GM12875 (cell line): ENCODE data around the gene WDR88.
A peak's percentile ranks its signal among the peaks of the same experiment; 100 is the strongest.
"Not testable (repeated sequence)": the region's sequence is repeated elsewhere in the genome, so short reads cannot be mapped to it uniquely, and the experiment has no call there.

Experiments
- H3K4me3 ChIP-seq: one replicate; pipeline ENCODE4 v1.5.1; 2011; ENCODE audit warnings: low read depth, low read length, control low read depth
- TF ChIP-seq, protein P1 (sequence below): IDR thresholded peaks from 2 replicates; pipeline ENCODE4 v1.5.1; 2011; ENCODE audit warnings: low read depth, mild to moderate bottlenecking, control low read depth, inconsistent platforms, low read length, moderate library complexity, borderline replicate concordance; ENCODE audit not compliant: insufficient read depth

Gene WDR88

DNA sequence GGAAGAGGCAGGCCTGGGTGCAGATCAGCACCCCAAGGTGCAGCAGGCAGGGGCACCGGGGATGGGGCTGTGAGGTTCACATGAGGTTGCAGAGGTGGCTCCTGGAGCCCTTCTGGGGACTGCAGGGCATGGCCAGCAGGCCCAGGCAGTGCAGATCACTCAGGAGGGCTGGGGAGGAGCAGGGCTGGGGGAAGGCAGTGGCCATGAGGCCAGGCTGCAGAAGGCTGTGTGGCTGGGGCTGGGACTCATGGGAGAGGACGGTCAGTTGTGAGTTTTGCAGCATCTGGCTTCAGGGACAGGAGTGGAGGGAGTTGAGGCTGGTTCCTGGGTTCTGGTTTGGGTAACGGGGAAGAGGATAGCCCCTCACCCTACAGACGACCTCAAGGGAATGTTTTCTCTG, 7.3 kb downstream of the WDR88 start:
- TF ChIP-seq, protein P1, sequence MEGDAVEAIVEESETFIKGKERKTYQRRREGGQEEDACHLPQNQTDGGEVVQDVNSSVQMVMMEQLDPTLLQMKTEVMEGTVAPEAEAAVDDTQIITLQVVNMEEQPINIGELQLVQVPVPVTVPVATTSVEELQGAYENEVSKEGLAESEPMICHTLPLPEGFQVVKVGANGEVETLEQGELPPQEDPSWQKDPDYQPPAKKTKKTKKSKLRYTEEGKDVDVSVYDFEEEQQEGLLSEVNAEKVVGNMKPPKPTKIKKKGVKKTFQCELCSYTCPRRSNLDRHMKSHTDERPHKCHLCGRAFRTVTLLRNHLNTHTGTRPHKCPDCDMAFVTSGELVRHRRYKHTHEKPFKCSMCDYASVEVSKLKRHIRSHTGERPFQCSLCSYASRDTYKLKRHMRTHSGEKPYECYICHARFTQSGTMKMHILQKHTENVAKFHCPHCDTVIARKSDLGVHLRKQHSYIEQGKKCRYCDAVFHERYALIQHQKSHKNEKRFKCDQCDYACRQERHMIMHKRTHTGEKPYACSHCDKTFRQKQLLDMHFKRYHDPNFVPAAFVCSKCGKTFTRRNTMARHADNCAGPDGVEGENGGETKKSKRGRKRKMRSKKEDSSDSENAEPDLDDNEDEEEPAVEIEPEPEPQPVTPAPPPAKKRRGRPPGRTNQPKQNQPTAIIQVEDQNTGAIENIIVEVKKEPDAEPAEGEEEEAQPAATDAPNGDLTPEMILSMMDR = no peak
- H3K4me3 ChIP-seq = no peak overlapping the region

DNA sequence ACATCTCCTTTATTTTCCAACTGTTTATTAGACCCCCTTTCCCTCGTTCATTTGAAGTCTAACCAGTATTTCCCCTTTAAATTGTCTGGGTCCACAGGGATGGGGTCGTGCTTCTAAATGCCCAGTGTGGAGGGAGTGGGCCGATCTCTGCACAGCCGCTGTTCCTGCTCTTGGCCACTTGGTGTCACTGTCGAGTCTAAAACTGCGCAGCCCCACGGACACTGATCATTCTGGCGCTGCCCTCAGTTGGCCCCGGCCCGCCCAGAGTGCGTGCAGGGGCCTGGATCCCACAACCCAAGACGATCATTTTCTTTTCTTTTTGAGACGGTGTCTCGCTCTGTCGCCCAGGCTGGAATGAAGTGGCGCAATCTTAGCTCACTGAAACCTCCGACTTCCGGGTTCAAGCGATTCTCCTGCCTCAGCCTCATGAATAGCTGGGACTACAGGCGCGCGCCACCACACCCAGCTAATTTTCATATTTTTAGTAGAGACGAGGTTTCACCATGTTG, 12.0 kb downstream of the WDR88 start:
- H3K4me3 ChIP-seq = no peak overlapping the region
- TF ChIP-seq, protein P1 = peak; percentile 93

DNA sequence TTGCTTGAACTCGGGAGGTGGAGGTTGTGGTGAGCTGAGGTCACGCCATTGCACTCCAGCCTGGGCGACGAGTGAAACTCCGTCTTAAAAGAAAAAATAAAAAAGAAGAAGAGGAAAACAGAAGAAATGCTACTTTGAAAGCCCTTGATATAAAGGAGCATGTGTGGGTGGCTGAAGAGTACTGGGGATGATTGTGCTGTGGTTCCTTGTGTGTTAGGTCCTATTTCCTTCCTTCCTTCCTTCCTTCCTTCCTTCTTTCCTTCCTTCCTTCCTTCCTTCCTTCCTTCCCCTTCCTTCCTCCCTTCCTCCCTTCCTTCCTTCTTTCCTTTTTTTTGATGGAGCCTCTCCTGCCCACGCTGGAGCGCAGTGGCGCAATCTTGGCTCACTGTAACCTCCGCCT, 14.3 kb downstream of the WDR88 start:
- TF ChIP-seq, protein P1 = no peak
- H3K4me3 ChIP-seq = no peak overlapping the region

DNA sequence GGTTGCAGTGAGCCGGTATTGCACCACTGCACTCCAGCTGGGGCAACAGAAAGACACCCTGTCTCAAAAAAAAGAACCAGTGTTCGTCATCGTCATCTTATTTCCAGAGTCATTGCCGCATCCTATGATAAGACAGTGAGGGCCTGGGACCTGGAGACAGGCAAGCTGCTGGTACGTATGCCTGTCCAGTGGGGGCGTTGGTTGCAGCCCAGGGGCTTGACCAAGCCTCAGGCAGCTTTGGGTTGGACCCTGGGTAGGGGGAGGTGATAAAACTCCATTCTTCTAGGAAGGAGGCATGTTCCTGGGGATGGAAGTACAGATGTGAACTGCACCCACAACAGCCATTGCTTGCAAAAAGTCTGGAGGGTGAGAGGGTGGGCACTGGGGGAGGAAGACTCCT, 15.6 kb downstream of the WDR88 start:
- H3K4me3 ChIP-seq = no peak overlapping the region
- TF ChIP-seq, protein P1 = no peak

DNA sequence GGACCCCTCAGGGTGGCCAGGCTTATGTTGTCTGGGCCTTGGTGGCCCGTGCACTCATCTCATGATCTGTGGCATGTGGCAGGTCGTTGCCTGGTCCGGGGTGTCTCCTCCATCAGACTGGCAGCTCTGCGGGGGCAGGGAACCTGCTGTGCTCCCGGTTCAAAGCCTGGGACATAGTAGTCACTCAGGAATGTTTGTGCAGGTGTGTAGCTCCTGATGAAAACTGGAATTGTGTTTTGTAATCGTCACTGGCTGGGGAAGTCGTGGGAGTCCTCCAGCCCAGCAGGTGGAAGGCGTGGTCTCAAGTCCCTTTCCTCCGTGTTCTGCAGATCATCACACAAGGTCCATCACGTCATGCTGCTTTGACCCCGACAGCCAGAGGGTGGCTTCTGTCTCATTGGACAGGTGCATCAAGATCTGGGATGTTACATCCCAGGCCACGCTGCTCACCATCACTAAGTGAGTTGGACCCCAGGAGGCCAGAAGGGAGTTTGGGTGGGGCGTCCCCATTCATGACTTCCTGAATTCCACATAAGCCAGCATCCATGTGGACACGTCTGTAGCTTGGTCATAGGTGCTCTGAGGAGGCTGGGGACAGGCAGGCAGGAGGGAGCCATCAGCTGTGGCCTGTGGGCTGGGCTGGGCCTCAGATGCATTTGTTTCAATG, 19.1 kb downstream of the WDR88 start:
- no peak overlapping the region for H3K4me3 ChIP-seq
- TF ChIP-seq, protein P1 = no peak

DNA sequence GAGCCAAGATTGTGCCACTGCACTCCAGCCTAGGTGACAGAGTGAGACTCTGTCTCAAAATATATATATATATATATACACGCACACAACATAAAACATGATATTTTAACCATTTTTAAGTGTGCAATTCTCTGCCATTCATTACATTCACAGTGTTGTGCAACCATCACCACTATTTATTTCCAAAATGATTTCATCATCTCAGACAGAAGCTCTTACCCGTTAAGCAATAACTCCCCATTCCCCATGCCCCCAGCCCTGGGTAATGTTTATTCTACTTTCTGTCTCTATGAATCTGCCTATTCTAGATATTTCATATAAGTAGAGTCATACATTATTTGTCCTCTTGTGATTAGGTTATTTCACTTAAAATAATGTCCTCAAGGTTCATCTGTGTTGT, 20.3 kb downstream of the WDR88 start:
- TF ChIP-seq, protein P1 = no peak
- no peak overlapping the region for H3K4me3 ChIP-seq

DNA sequence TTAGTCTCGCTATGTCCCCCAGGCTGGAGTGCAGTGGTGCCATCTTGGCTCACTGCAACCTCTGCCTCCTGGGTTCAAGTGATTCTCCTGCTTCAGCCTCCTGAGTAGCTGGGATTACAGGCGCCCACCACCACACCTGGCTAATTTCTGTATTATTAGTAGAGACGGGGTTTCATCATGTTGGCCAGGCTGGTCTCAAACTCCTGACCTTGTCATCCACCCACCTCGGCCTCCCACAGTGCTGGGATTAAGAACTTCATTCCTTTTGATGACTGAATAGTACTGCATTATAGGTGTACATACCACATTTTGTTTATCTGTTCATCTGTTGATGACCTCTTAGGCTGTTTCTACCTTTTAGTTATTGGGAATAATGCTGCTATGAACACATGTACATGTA, 20.7 kb downstream of the WDR88 start:
- not testable (repeated sequence) for H3K4me3 ChIP-seq

DNA sequence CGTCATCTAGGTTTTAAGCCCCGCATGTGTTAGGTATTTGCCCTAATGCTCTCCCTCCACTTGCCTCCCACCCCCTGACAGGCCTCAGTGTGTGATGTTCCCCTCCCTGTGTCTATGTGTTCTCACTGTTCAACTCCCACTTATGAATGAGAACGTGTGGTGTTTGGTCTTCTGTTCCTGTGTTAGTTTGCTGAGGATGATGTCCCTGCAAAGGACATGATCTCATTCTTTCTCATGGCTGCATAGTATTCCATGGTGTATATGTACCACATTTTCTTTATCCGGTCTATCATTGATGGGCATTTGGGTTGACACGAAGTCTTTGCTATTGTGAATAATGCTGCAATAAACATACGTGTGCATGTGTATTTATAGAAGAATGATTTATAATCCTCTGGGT, 22.4 kb downstream of the WDR88 start:
- H3K4me3 ChIP-seq = not testable (repeated sequence)
